22Rv1 (cell line): ENCODE measurements around the gene RNF150.

Experiments
- H3K27ac ChIP-seq: fragments of 450-650 bp; 2 replicates; pipeline ENCODE4 v1.5.1; 2017
- CTCF ChIP-seq: fragments of 450-650 bp; IDR thresholded peaks from 2 replicates; pipeline ENCODE4 v1.5.1; 2017; ENCODE audit warnings: mild to moderate bottlenecking
- ZFX ChIP-seq: fragments of 450-650 bp; IDR thresholded peaks from 2 replicates; pipeline ENCODE4 v1.6.1; 2017; ENCODE audit warnings: antibody characterized with exemption, borderline replicate concordance

RNF150 gene

GRCh38 chr4:140980426-140981200, 152.7 kb downstream of the RNF150 start:
- no peak for TF ChIP-seq CTCF
- TF ChIP-seq ZFX: no peak
- no peak overlapping the region for H3K27ac ChIP-seq

GRCh38 chr4:140976768-140977167, 156.5 kb downstream of the RNF150 start:
- TF ChIP-seq ZFX: no peak
- no peak for TF ChIP-seq CTCF
- no peak overlapping the region for H3K27ac ChIP-seq

- TF ChIP-seq CTCF (no peak), ZFX (no peak)
Observed at GRCh38 chr4:140971077-140971792, 162.0 kb downstream of the RNF150 start.

GRCh38 chr4:140969296-140969695, 164.0 kb downstream of the RNF150 start:
- no peak overlapping the region for H3K27ac ChIP-seq

More at GRCh38 chr4:140971077-140971792, 162.0 kb downstream of the RNF150 start:
- no peak overlapping the region for H3K27ac ChIP-seq

GRCh38 chr4:140968371-140968770, 164.9 kb downstream of the RNF150 start:
- no peak for TF ChIP-seq ZFX
- no peak for TF ChIP-seq CTCF
- no peak overlapping the region for H3K27ac ChIP-seq

More at GRCh38 chr4:140969296-140969695, 164.0 kb downstream of the RNF150 start:
- TF ChIP-seq ZFX: no peak
- TF ChIP-seq CTCF: no peak

- H3K27ac ChIP-seq: no peak overlapping the region
- TF ChIP-seq CTCF: no peak
- TF ChIP-seq ZFX: no peak
Observed at GRCh38 chr4:140963883-140964282, 169.4 kb downstream of the RNF150 start.

- no peak overlapping the region for H3K27ac ChIP-seq
- no peak for TF ChIP-seq CTCF
Observed at GRCh38 chr4:140955641-140956040, 177.6 kb downstream of the RNF150 start.
